ENCODE data around the gene CFAP92.

The CFAP92 gene

DNA sequence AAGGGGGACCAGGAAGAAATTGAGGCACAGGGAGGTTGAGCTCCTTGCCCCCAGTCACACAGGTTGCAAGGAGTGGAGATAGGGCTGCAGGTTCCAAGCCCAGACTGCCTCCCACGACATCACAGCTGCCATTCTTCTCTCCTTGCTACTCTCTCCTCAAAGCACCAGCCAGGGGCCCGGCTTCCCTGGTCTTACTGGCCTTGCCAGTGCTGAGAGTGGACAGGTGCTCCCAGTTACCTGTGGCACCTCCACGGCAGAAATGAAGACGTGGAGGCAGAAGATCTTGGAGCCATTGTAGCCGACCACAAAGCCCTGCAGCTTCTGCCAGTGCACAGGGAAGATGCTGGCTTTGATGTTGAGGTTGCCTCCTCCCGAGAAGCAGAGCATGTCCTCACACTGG is 132.4 kb downstream of the CFAP92 start:
- TF ChIP-seq CTCF (conservative IDR thresholded peaks at IDR 0.05) (no peak), ZFX (IDR thresholded peaks at IDR 0.05) (no peak)
- H3K27ac ChIP-seq = no peak overlapping the region
